NCI-H2196 treated with DMSO at 0.1 percent for 48 hours (cell line): ENCODE results near the gene ECSIT.
"Not testable (repeated sequence)": the region's sequence is repeated elsewhere in the genome, so short reads cannot be mapped to it uniquely, and the experiment has no call there.

Experiments used
- DNase-seq: peaks from one replicate; lab custom pipeline; 2025; ENCODE audit not compliant: unreplicated experiment; lab: John Stamatoyannopoulos, UW

ECSIT gene, protein sequence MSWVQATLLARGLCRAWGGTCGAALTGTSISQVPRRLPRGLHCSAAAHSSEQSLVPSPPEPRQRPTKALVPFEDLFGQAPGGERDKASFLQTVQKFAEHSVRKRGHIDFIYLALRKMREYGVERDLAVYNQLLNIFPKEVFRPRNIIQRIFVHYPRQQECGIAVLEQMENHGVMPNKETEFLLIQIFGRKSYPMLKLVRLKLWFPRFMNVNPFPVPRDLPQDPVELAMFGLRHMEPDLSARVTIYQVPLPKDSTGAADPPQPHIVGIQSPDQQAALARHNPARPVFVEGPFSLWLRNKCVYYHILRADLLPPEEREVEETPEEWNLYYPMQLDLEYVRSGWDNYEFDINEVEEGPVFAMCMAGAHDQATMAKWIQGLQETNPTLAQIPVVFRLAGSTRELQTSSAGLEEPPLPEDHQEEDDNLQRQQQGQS

GRCh38 chr19:11528551-11529341 lies at the start of gene ECSIT:
Gene ECSIT (minus strand): TSS chr19:11529134. CDS start chr19:11519170, 9,964 bp downstream.
- DNase-seq = peak; percentile 96

- DNase-seq = no peak
Measured at GRCh38 chr19:11577451-11578257, 48.7 kb upstream of the ECSIT start, which contains the start of gene ACP5. Gene ACP5 (minus strand): TSS chr19:11577645. CDS start chr19:11577317, 328 bp downstream.

DNA sequence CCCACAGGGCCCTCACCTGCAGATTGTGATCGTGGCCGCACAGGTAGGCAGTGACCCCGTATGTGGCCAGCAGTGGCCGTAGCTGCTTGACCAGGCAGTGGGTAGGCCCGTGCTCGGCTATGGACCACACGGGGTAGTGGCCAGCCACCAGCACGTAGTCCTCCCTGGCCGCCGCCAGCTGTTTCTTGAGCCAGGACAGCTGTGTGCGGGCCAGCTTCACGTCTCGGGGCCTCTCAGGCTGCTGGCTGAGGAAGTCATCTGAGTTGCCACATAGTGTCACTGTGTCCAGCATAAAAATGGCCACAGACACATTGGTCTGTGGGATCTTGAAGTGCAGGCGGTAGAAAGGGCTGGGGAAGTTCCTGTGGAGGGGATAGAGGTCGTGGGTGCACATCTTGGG lies 47.3 kb upstream of the ECSIT start:
- DNase-seq = no peak

- no peak for DNase-seq
Measured at GRCh38 chr19:11574689-11575088, 45.8 kb upstream of the ECSIT start.

GRCh38 chr19:11573763-11574162 lies 44.8 kb upstream of the ECSIT start:
- not testable (repeated sequence) for DNase-seq

GRCh38 chr19:11573354-11573753 lies 44.4 kb upstream of the ECSIT start:
- not testable (repeated sequence) for DNase-seq

DNA sequence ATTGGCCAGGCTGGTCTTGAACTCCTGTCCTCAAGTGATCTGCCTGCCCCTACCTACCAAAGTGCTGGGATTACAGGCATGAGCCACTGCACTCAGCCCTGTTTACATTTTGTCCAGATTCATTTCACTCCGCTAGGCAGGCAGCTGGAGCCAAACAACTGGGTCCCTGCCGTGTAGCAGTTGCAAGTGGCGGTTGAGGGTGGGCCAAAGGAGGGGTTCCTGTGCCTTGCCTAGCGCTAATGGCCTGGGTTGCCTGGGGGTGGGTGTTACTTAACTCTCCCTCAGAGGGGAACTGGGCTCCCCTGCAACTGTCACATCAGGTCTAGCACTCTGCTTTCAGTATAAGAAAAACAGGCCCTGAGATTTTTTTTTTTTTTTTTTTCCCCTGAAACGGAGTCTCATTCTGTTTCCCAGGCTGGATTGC lies 41.1 kb upstream of the ECSIT start:
- DNase-seq = no peak

DNA sequence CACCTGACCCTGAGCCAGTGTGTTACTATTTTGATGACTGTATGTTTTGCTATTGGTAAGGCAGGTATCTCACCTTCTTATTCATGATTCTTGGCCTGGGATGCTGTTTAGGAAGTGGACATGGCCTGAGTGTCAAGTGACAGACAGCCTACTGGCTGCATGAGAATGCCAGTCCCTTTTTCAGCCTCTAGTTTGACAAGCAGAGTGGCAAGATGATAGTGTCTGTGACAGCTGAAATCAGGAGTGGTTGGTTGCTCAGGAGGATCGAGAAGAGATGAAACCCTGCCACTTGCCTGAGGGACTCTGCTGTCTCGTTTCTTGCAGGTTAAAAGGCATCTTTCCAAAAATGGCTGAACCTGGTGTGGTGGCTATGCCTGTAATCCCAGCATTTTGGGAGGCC lies 37.2 kb upstream of the ECSIT start:
- DNase-seq = no peak

- DNase-seq = not testable (repeated sequence)
Measured at GRCh38 chr19:11565649-11565980, 36.7 kb upstream of the ECSIT start.

DNA sequence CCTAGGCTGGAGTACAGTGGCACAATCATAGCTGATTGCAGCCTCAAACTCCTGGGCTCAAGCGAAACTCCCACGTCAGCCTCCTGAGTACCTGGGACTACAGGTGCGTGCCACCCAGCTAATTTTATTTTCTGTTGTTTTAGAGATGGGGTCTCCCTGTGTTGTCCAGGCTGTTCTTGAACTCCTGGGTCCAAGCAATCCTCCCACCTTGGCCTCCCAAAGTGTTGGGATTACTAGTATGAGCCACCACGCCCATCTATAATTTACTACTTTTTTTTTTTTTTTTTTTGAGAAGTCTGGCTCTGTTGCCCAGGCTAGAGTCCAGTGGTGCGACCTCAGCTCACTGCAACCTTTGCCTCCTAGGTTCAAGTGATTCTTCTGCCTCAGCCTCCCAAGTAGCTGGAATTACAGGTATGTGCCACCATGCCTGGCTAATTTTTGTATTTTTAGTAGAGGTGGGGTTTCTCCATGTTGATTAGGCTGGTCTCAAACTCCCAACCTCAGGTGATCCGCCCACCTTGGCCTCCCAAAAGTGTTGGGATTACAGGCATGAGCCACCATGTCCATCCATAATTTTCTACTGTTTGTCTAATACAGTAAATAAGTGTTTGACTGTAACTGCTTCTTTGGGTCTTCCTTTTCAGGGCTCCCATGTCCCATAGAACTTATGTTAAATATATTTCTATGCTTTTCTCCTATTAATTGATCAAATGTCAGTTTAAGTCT lies 35.3 kb upstream of the ECSIT start:
- DNase-seq = not testable (repeated sequence)

GRCh38 chr19:11563532-11563931 lies 34.6 kb upstream of the ECSIT start:
- DNase-seq = no peak

GRCh38 chr19:11560404-11561051 lies 31.6 kb upstream of the ECSIT start:
- no peak for DNase-seq

DNA sequence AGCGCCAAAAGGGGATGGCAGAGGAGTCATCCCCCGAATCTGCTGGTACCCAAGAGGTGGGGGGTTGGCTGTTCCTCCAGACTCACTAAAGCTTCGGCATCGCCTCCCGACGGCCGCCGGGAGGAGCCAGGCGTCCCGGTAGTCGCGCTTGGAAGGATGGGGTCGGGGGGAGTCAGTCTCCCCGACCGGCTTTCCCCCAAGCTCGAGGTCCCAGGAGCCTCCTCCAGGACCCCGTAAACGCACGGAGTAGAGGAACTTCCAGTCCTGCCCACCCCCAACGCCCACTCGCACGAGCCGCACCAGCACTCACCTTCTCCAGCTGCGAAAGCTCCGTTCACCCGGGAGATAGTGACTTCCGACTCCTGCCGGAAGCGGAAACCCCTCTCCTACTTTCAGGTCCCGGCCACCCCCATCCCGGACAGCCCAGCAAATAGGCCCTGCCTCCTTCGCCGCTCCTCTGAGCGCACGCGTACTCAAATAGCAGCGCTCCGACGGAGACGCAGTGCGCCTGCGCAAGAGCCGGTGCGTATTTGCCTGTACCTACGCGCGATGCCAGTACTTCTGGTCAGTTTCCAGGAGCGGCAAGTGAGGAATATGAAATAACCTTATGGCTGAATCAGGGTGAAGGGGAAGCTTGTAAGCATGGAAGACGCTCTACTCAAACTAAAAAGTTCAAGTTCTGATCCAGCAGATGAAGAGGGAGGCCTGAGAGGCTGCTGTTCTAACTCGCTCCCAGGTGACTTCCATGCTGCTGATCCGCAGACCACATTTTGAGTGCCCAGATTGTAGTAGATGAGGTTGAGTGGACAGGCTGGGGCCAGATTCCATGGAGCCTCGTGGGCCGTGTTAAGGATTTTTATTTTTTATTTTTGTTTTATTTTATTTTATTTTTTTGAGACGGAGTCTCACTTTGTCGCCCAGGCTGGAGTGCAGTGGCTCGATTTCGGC lies 30.2 kb upstream of the ECSIT start, which contains the start of gene ELOF1:
ELOF1 (minus strand) TSS at position 350 of the 948 bp plus-strand sequence. CDS start 4,883 bp downstream, outside the sequence.
- DNase-seq = peak; percentile 96

DNA sequence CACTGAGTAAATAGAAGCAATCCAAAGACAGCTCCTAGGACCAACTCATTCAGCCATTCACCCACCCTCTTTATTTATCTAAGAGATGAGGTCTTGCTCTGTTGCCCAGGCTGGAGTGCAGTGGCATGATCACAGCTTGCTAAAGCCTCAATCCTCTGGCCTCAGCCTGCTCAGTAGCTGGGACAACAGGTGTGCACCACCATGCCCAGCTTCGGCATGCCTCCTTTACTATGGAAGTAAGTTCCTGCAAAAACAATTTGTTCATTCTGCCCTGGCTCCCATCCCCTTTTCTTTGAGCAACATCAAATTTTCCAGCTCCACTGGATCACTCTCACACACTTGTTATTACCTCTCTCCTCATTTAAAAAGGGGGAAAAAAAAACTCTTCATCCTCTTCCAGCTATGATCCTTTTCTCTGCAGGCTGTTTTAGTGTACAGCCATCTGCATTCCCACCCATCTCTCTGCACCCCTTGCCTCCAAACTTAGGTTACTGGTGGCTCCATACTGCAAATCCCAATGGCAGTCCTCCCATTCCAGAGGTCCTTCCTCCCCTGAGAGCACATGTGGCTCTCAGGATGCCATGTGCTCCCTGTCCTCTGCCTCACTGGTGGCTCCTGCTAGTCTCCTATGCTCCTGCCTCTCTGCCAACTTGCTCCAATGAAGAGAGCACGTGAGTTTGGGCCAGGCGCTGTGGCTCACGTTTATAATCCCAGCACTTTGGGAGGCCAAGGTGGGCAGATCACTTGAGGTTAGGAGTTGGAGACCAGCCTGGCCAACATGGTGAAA lies 27.9 kb upstream of the ECSIT start:
- no peak for DNase-seq

GRCh38 chr19:11555246-11555645 lies 26.3 kb upstream of the ECSIT start:
- no peak for DNase-seq

DNA sequence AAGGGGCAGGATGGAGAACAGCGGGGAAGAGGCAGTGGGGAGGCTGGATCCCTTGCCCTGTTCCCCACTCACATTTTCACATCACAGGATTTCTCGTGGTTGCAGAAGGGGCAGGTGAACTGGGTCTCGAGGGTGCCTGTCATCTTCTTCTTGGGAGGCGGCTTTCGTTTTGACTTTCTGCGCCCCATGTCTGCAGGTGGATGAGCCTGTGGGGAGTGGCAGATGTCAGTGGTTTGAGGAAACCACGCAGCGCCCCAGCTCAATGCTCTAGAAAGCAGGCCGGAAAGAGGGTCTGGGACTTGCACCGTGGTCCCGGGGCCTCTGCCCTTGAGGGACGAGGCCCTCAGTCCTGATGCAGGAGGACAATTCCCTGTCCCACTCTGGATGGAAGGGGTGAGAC lies 25.2 kb upstream of the ECSIT start:
- DNase-seq = no peak

DNA sequence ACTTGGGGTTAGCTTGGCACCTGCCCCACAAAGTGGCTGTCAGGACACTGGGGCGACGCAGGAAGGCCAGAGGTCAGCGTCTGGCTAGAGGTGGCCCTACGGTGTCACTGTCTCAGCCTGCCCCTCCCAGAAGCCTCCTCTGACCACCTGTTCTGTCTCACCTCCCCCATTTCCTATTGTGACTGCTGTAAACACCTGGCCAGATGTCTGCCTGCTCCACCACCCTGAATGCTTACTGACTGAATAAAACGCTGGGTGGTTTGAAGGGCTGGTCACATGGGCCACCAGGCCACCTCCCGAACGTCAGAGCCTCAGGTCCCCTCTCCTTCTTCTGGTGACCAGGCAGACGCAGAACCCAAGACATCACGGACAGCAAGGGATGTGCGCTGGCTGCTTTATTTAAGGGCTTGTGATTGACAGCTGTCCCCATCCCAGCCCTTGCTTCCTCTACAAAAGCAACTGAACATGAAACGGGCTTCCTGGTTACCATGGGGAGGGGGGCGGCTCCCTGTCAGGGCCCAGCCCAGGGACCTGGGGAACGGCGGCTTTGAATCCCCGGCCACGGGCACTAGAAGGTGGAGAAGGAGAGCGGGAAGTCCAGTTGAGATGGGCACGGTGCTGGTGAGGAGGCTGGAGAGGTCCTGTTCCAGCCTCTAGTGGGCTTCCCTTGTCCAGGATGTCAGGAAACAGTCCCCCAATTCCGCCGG lies 23.9 kb upstream of the ECSIT start:
- no peak for DNase-seq
